DOHH2 (cell line): ENCODE measurements around the gene TSHZ3.

Experiments used
- H3F3A ChIP-seq: fragments of 200-600 bp; sonication (generic), shearing (Covaris generic); 2 replicates; pipeline ENCODE4 v1.6.0; 2016; ENCODE audit warnings: antibody characterized with exemption, mild to moderate bottlenecking; ENCODE audit not compliant: control insufficient read depth, insufficient read depth
- H3K27ac ChIP-seq: fragments of 200-600 bp; sonication (generic); 2 replicates; pipeline ENCODE4 v1.5.1; 2014; ENCODE audit warnings: low read depth, mild to moderate bottlenecking, low read length, moderate library complexity
- H3K27me3 ChIP-seq: fragments of 200-600 bp; sonication (generic); 2 replicates; pipeline ENCODE4 v1.6.1; 2014; ENCODE audit warnings: mild to moderate bottlenecking, low read length, mixed read lengths; ENCODE audit not compliant: control insufficient read depth
- H3K36me3 ChIP-seq: fragments of 200-600 bp; sonication (generic); 2 replicates; pipeline ENCODE4 v1.6.1; 2014; ENCODE audit warnings: mild to moderate bottlenecking, low read length, moderate library complexity, mixed read lengths; ENCODE audit not compliant: control insufficient read depth
- H3K4me1 ChIP-seq: fragments of 200-600 bp; sonication (generic); 2 replicates; pipeline ENCODE4 v1.6.1; 2014; ENCODE audit warnings: mild to moderate bottlenecking, low read length, mixed read lengths; ENCODE audit not compliant: control insufficient read depth
- H3K4me2 ChIP-seq: fragments of 200-600 bp; sonication (generic); 2 replicates; pipeline ENCODE4 v1.6.0; 2014; ENCODE audit warnings: mild to moderate bottlenecking, low read length, moderate library complexity
- H3K4me3 ChIP-seq: fragments of 200-600 bp; sonication (generic); 2 replicates; pipeline ENCODE4 v1.5.1; 2014; ENCODE audit warnings: mild to moderate bottlenecking, low read length, mixed read lengths
- H3K79me2 ChIP-seq: fragments of 200-600 bp; sonication (generic); 2 replicates; pipeline ENCODE4 v1.6.1; 2014; ENCODE audit warnings: mild to moderate bottlenecking, low read length, mixed read lengths; ENCODE audit not compliant: control insufficient read depth
- H3K9me2 ChIP-seq: fragments of 200-600 bp; sonication (generic); replicated peaks from 2 replicates; pipeline ENCODE4 v1.6.1; 2014; ENCODE audit warnings: mild to moderate bottlenecking, low read length, mixed read lengths; ENCODE audit not compliant: control insufficient read depth
- H3K9me3 ChIP-seq: fragments of 200-600 bp; sonication (generic); 2 replicates; pipeline ENCODE4 v1.6.1; 2014; ENCODE audit warnings: antibody characterized with exemption, low read length, mixed read lengths; ENCODE audit not compliant: control insufficient read depth, insufficient read depth
- H4K20me1 ChIP-seq: fragments of 200-600 bp; sonication (generic); 2 replicates; pipeline ENCODE4 v1.6.0; 2014; ENCODE audit warnings: low read depth, mild to moderate bottlenecking, antibody characterized with exemption, low read length, moderate library complexity; ENCODE audit not compliant: control insufficient read depth, insufficient read depth
- EZH2phosphoT487 ChIP-seq: fragments of 200-600 bp; sonication (generic); IDR thresholded peaks from 2 replicates; pipeline ENCODE4 v1.6.1; 2017; ENCODE audit warnings: borderline replicate concordance, mild to moderate bottlenecking, antibody characterized with exemption, low read length, moderate library complexity, mixed read lengths
- TF ChIP-seq, protein P1 (sequence below): fragments of 200-600 bp; sonication (generic); IDR thresholded peaks from one replicate; pipeline ENCODE4 v1.5.1; 2014; ENCODE audit warnings: antibody characterized with exemption, mild to moderate bottlenecking, low read depth, low read length; ENCODE audit not compliant: poor library complexity, severe bottlenecking

The TSHZ3 gene

DNA sequence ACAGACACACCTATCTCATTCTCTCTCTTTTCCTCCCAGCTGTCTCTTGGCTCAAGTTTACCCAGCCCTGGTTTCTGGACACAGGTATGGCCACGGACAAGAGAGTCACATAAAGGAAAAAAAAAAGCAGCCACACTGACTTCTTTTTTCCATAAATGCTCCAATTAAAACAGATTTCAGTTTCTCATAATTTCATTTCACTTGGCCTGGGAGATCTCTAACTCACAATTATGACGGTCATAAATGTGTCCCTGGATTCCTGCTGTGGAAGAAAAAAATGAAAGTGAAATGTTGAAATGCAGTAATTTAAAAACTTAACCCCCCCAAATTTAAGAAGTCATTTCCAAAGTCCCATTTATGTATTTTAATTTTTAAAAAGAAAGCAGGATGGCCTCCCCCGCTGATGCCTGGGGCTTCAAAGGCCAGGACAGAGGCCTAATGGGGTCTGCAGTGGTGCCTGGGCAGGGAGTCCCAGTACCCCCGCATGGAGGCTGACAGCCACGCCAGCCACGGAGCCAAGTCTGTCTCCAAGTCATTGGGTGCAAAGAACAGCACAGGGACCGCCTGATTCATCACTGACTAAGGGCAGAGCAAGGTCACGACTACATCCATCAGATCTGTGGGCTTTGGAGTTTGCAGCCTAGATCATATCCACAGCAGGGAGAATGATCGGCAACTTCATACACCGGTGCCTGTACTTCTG, 79.7 kb downstream of the TSHZ3 start:
- Histone ChIP-seq H3K9me2 (no peaks in the 10 kb centered on the region), H3F3A (no peaks in the 10 kb centered on the region), H3K4me1 (no peaks in the 10 kb centered on the region), H3K27me3 (no peaks in the 10 kb centered on the region), H4K20me1 (no peaks in the 10 kb centered on the region), H3K4me3 (no peak overlapping the region), H3K27ac (no peak overlapping the region), H3K36me3 (no peaks in the 10 kb centered on the region), H3K4me2 (no peak overlapping the region), H3K79me2 (no peaks in the 10 kb centered on the region), H3K9me3 (peaks cover 7% of the 10 kb centered on the region; the same call in 1 of the 2 replicates)
- TF ChIP-seq EZH2phosphoT487 = no peak
- TF ChIP-seq, protein P1, sequence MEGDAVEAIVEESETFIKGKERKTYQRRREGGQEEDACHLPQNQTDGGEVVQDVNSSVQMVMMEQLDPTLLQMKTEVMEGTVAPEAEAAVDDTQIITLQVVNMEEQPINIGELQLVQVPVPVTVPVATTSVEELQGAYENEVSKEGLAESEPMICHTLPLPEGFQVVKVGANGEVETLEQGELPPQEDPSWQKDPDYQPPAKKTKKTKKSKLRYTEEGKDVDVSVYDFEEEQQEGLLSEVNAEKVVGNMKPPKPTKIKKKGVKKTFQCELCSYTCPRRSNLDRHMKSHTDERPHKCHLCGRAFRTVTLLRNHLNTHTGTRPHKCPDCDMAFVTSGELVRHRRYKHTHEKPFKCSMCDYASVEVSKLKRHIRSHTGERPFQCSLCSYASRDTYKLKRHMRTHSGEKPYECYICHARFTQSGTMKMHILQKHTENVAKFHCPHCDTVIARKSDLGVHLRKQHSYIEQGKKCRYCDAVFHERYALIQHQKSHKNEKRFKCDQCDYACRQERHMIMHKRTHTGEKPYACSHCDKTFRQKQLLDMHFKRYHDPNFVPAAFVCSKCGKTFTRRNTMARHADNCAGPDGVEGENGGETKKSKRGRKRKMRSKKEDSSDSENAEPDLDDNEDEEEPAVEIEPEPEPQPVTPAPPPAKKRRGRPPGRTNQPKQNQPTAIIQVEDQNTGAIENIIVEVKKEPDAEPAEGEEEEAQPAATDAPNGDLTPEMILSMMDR = no peak

DNA sequence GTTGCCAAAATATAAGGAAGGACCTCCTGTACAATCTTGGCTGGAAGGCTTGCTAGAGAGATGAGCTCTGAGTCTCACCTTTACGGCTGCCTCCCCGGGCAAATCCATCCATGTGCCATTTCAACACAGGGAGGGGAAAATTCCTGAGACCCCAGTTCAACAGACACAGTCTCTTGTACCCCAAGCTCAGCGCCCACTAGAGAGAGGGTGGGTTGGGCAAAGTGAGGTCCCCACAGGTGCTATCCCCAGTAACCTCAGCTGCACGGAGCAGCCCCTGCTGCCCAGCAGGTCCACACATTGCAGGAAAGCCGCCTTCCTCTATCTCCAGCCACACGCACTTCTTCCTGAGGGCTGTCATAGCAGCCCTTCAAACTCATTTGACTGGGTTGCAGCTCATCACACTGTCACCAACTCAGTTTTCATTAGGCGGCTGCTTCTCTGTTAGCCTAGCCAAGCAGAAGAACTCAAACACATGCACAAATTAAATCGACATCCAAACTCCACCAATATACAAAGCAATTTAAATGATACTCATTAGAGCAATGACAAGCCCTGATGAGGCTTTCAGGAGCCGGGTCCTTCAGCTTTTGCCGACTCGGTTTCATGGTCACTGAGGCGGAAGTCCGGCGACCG, 80.4 kb downstream of the TSHZ3 start:
- Histone ChIP-seq H3K27me3 (no peaks in the 10 kb centered on the region), H3K79me2 (no peaks in the 10 kb centered on the region), H3K9me2 (no peaks in the 10 kb centered on the region), H3K4me3 (no peak overlapping the region), H4K20me1 (no peaks in the 10 kb centered on the region), H3F3A (no peaks in the 10 kb centered on the region), H3K27ac (no peak overlapping the region), H3K4me2 (no peak overlapping the region), H3K9me3 (peaks cover 7% of the 10 kb centered on the region; the same call in 1 of the 2 replicates), H3K36me3 (no peaks in the 10 kb centered on the region), H3K4me1 (no peaks in the 10 kb centered on the region)
- no peak for TF ChIP-seq EZH2phosphoT487
- TF ChIP-seq, protein P1 = no peak

- peaks cover 5% of the 10 kb centered on the region; the same call in 1 of the 2 replicates for H3K9me3 ChIP-seq
- H3K36me3 ChIP-seq = no peaks in the 10 kb centered on the region
- H3K4me1 ChIP-seq = no peaks in the 10 kb centered on the region
- H3K27me3 ChIP-seq = no peaks in the 10 kb centered on the region
- no peaks in the 10 kb centered on the region for H4K20me1 ChIP-seq
- H3K4me3 ChIP-seq = no peak overlapping the region
- no peaks in the 10 kb centered on the region for H3K79me2 ChIP-seq
- TF ChIP-seq EZH2phosphoT487 = no peak
- TF ChIP-seq, protein P1 = no peak
- H3K27ac ChIP-seq = no peak overlapping the region
- H3K4me2 ChIP-seq = no peak overlapping the region
- H3F3A ChIP-seq = no peaks in the 10 kb centered on the region
- no peaks in the 10 kb centered on the region for H3K9me2 ChIP-seq
Measured at GRCh38 chr19:31266731-31267130, 82.5 kb downstream of the TSHZ3 start.
